Measurements from ENCODE around the gene JAG2.
A peak's percentile ranks its signal among the peaks of the same experiment; 100 is the strongest.

The JAG2 gene

DNA sequence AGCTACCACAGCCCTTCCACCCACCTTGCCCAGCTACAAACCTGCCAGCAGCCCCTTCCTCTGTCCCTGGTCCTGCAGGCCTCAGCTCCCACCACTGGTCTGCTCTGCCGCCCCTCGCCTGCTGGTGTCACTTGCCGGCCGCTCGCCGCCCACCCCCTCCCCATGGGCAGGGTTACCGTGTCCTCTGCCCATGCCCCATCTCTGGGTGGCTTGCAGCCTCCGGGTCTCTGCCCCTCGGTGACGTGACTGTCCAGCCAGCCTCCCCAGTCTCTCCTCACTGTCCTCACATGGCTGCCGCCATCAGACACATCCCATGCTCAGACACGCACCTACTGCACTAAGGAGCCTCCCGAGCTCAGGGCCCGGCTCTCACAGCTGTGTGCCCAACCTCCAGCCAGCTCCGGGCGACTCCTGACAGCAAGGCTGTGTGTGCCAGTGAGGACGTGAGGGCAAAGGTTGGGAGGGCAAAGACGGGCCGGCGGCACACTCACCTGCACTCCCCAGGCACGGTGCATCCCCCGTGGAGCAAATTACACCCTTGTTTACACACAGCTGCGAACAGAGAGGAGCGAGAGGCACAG lies 13.4 kb downstream of the JAG2 start:
- DNase-seq (ENCODE audit: low spot score): no peak
- H3K27ac ChIP-seq: peak overlapping the region; percentile 32
- CTCF ChIA-PET: interaction anchor here (0.6 to 1.0 kb wide), 4 partner anchors 65 to 1072 kb away, joined by 3 to 4 read pairs (median 4); no protein-coding TSS in a partner anchor
- POLR2A ChIA-PET (ENCODE audit: low non-redundant PET): no interaction called here
- TF ChIP-seq CTCF (conservative IDR thresholded peaks at IDR 0.05; ENCODE audit: low read depth): no peak

DNA sequence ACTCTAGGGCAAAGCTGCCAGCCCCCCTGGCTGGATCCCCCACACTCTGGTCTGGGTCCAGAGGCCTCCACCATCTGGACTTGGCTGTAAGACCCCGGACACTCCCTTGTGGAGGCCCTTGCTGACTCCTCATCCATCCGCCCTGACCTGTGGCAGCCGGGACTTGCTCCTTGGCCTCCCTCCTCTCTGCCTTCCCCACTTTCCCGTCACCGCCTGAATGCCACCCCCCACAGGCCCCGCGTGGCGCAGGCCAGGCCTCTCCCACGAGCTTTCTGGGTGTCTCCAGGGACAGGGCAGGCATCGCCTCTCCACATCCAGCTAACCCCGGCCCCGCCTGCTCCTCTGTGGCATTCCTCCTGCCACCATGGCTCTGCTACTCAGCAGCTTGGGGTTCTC lies 14.1 kb downstream of the JAG2 start:
- POLR2A ChIA-PET (ENCODE audit: low non-redundant PET): no interaction called here
- DNase-seq (ENCODE audit: low spot score): no peak
- peak overlapping the region; percentile 32 for H3K27ac ChIP-seq
- CTCF ChIA-PET: interaction anchor here (0.6 to 1.0 kb wide), 6 partner anchors 64 to 374 kb away, joined by 3 to 4 read pairs (median 4); no protein-coding TSS in a partner anchor
- no peak for TF ChIP-seq CTCF (conservative IDR thresholded peaks at IDR 0.05; ENCODE audit: low read depth)

- ChIA-PET POLR2A (ENCODE audit: low non-redundant PET) (no interaction called here), CTCF (interaction anchor here (0.7 to 1.0 kb wide), 3 partner anchors 64 to 67 kb away, joined by 3 to 4 read pairs (median 4); no protein-coding TSS in a partner anchor)
- no peak for TF ChIP-seq CTCF (conservative IDR thresholded peaks at IDR 0.05; ENCODE audit: low read depth)
- peak overlapping the region; percentile 32 for H3K27ac ChIP-seq
- no peak for DNase-seq (ENCODE audit: low spot score)
Observed at GRCh38 chr14:105153739-105154475, 14.7 kb downstream of the JAG2 start.

DNA sequence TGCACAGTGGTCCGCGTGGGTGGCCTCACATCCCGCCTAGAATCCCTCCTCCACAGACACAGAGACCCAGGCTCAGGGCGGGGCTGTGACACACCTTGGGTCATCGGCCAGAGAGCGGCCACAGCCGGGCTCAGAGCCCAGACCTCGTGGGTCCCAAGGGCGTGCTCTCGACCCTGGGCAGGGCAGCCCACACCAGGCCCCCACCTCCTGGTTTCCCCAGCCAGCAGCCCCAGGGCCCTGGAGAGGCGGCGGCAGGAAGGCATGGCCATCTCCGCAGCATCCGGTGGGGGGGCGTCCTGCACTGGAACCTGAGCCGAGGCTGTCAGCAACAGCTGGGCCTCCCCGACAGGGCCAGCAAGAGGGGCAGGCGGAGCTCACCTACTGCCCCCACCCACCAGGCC lies 15.2 kb downstream of the JAG2 start:
- ChIA-PET CTCF (interaction anchor here (0.7 to 1.0 kb wide), 2 partner anchors 63 kb away, joined by 3 to 4 read pairs; no protein-coding TSS in a partner anchor), POLR2A (ENCODE audit: low non-redundant PET) (no interaction called here)
- TF ChIP-seq CTCF (conservative IDR thresholded peaks at IDR 0.05; ENCODE audit: low read depth): no peak
- DNase-seq (ENCODE audit: low spot score): no peak
- H3K27ac ChIP-seq: peak overlapping the region; percentile 32

DNA sequence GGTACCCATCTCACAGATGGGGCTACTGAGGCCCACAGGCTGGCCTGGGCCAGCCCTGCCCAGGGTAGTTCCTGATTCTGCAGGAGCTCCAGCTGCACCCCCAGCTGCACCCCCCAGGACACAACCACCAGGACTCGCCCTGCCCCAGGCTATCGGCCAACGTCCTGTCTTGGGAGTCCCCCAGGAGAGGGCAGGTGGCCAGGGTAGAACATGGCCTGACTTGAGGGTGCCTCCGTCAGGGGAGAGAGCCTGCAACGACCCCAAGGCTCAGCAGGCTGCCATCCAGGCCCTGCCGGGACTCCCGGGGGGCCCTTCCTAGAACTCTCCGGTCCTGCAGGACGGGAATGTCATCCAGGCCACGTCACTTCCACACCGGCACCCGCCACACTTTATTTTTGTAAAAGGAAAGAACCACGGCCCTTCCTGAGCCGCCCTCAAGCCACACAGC lies 15.8 kb downstream of the JAG2 start:
- no peak for DNase-seq (ENCODE audit: low spot score)
- peak overlapping the region; percentile 32 for H3K27ac ChIP-seq
- ChIA-PET CTCF (interaction anchor here (0.7 kb wide), 1 partner anchor 63 kb away, joined by 4 read pairs; no protein-coding TSS in a partner anchor), POLR2A (ENCODE audit: low non-redundant PET) (no interaction called here)
- TF ChIP-seq CTCF (conservative IDR thresholded peaks at IDR 0.05; ENCODE audit: low read depth): no peak

DNA sequence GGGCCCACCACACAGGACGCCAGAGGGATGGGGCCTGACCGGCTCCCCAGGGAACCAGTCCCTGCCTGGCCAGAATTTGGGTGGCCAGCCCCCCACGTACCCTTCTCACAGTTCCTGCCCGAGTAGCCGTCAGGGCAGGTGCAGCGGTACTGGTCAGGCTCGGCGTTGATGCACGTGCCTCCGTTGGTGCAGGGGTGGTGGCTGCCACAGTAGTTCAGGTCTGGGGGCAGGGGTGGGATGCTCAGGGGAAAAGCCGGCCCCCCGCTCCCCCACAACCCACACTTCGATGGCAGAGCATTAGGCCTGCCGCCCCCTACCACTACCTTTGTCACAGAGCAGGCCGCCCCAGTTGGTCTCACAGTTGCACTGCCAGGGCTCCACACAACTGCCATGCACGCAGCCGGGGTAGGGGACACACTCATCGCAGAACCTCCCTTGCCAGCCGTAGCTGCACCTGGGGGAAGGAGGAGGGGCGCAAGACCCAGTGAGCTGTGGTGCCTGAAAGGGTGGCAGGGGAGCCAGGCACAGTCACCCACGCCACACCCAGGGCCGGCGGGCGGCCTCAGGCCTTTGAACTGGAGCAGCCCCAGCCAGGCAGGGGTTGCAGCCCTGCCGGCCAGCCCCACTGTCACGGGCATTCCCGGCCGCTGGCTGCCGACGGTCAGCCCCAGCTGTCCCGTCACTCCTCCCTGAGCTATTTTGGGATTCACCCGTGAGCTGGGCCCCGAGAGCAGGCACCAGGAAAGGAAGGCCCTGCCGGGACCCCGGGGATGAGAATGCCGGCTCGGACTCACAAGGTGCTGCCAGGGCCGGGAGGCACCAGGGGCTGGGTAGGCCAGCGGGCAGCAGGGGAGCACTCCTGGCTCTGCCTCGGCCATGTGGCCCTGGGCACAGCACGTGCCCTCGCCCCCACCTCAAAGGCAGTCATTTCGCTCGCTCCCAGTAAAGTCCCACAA lies 16.5 kb downstream of the JAG2 start:
- ChIA-PET CTCF (interaction anchor here (0.5 to 0.7 kb wide), 2 partner anchors 148 to 400 kb away, joined by 3 to 5 read pairs; no protein-coding TSS in a partner anchor), POLR2A (ENCODE audit: low non-redundant PET) (no interaction called here)
- peak overlapping the region; percentile 13; the same call in 1 of the 2 replicates for H3K27ac ChIP-seq
- DNase-seq (ENCODE audit: low spot score): no peak
- TF ChIP-seq CTCF (conservative IDR thresholded peaks at IDR 0.05; ENCODE audit: low read depth): no peak

Measured in RWPE1 (cell line).